Kidney glomerular epithelial cell (primary cell): ENCODE results near the gene MFSD6.

Experiments used
- DNase-seq: peaks from one replicate; lab custom pipeline; 2025; lab: John Stamatoyannopoulos, UW

MFSD6 gene

DNA sequence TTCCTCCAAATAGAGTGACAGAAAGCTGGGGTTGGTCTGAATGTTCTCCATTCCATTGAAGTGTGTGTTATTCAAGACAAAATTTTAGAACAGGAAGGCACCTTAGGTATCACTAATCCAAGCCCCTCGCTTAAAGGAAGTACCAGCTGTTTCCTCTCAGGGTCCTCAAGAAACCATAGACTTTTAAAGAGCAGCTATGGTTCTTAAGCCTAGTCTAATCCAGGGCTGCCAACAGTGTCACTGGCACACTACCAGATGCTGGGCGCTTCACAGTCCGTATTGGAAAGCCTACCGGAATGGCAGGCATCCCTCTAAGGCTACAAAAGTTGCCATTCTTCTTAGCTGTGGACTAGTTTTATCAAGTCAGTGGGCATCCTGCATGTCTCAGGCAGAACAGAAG lies 124.4 kb downstream of the MFSD6 start:
- no peak for DNase-seq

GRCh38 chr2:190533175-190533967 lies 125.2 kb downstream of the MFSD6 start:
- no peak for DNase-seq

- DNase-seq, result peak; percentile 42
Measured at GRCh38 chr2:190533968-190534309, 125.8 kb downstream of the MFSD6 start.

- peak; percentile 51 for DNase-seq
Measured at GRCh38 chr2:190534310-190535120, 126.4 kb downstream of the MFSD6 start, which contains the start of gene NEMP2. Gene NEMP2, minus strand, starts transcription at chr2:190534722. Its CDS starts 67 bp downstream, at chr2:190534655.

DNA sequence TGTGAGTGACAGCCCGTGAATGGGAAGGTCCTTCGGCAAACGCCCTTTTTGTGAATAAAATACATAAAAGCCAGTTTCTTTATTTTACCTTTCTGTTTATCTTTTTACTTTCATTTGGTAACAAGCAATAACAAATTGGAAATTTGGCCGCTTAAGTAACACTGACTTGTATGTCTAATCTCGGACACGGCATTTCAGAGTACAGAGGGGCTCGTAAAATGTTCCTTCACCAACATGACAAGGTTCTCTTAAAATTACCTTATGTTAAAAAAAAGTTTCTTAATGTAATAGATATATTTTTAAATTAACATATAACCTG lies 126.9 kb downstream of the MFSD6 start:
- no peak for DNase-seq

DNA sequence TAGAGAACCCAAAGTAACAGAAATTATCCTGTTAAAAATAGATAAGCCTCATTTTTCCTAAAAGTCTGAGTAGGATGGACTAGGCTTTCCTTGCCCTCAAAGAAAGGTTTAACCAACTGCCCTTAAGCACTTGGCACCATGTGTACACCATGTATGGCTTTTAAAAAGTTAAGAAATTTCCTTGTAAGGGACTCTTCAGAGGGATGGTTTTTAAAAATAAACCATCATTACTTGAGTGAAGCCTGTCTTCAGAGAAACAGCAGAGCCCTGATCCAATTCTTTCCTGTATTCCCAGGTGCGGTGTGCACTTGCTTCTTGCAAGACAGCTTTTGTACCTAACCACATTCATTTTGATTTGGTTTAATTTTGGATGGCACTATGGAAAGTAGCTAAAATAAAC lies 127.4 kb downstream of the MFSD6 start:
- DNase-seq, result no peak

DNA sequence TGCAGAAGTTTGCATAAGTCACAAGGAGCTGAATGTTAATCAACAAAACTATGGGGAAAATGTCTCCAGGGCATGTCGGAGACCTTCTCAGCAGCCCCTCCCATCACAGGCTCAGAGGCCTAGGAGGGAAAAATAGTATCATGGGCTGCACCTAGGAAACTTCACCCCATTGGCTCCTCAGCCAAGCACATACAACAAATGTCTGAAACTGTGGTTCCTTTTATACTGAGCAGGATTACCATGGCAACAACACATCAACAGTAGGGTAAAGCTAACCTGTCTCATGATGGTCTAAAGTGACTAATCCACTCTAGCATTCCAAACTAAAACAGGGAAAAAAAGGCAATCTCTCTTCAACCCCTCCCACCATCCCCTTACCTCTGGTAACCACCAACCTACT lies 129.6 kb downstream of the MFSD6 start:
- no peak for DNase-seq

DNA sequence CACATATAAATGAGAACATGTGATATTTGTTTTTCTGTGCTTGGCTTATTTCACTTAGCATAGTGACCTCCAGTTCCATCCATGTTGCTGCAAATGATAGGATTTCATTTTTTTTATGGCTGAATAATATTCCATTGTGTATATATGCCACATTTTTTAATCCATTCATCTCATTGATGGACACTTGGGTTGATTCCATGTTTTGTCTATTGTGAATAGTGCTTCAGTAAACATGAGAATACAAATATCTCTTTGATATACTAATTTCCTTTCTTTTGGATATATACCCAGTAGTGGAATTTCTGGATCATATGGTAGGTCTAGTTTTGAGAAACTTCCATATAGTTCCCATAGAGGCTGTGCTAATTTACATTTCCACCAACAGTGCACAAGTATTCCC lies 130.0 kb downstream of the MFSD6 start:
- DNase-seq, result no peak

GRCh38 chr2:190540048-190540447 lies 131.9 kb downstream of the MFSD6 start:
- no peak for DNase-seq

DNA sequence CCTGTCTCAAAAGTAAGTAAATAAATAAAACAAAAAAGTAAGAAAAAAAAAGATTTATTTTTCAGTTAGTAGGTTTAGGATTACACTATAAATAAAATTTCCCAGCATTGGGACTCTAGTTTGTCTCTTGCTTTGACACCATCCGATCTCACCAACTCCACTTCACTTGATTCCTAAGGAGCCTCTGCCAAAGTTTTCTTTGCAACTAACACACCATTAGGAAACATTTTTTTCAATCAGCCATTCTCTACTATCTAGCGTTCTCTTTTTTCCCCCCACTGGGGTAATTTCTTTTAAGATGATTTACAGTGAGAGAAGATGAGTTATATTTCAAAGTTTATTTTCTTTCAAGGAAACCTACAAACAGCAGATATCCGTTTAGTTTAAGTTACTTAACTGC lies 136.9 kb downstream of the MFSD6 start:
- DNase-seq, result no peak

- DNase-seq, result peak; percentile 48
Measured at GRCh38 chr2:190545555-190546385, 137.6 kb downstream of the MFSD6 start.

DNA sequence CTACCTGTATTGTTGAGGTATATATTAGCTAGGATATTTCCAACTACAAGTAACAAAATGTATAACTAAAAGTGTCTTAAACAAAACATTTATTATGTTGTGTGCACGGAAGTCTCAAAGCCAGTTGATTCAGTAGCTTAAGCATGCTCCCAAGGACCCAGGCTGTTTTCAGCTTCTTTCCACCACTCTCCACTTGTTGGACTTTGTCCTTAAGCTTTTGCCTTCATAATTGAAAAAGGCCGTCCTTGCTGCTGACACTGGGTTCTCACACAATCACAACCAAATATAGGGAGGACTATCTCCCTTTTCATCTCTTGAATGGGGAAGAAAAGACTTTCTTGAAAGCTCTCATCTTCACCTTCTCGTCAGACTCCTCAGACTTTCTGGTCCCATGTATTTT lies 138.6 kb downstream of the MFSD6 start:
- DNase-seq, result no peak

GRCh38 chr2:190547886-190548285 lies 139.7 kb downstream of the MFSD6 start:
- no peak for DNase-seq

DNA sequence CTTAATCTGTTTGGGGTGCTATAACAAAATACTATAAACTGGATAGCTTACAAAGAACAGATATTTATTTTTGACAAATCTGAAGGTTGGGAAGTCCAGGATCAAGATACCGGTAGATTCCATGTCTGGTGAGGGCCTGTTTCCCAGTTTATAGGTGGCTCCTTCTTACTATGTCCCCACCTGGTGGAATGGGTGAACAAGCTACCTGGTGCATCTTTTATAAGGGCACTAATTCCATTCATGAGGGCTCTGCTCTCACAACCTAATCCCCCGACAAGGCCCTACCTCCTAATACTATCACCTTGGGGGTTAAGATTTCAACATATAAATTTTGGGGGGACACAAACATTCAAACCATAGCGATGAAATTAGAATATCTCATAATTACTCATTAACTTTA lies 142.0 kb downstream of the MFSD6 start:
- DNase-seq, result no peak
